Colonic mucosa (tissue), 4 donors: ENCODE data around the gene PGBD5. TPM values are rescaled to one million over a fixed set of nuclear protein-coding genes. Genes with fewer than 3 reads are reported as not detected.

Experiments used
- DNase-seq: peaks from one replicate; pipeline ENCODE4 v3.0.0-alpha.2; 2020
- H3K27ac ChIP-seq: fragments of 200-600 bp; one replicate; pipeline ENCODE4 v1.8.0; 2021
- H3K27me3 ChIP-seq: fragments of 200-600 bp; one replicate; pipeline ENCODE4 v1.8.0; 2021
- H3K36me3 ChIP-seq: fragments of 200-600 bp; one replicate; pipeline ENCODE4 v1.8.0; 2021
- H3K4me1 ChIP-seq: fragments of 200-600 bp; one replicate; pipeline ENCODE4 v1.8.0; 2021; ENCODE audit warnings: mild to moderate bottlenecking
- H3K4me3 ChIP-seq: fragments of 200-600 bp; one replicate; pipeline ENCODE4 v1.8.0; 2021
- H3K9ac ChIP-seq, 2 donors: one replicate each; pipeline ENCODE4 v1.7.0; 2013; ENCODE audit warnings: control low read depth in 2 of 2, low read depth in 2 of 2, low read length in 2 of 2
- H3K9me3 ChIP-seq: fragments of 200-600 bp; one replicate; pipeline ENCODE4 v1.8.0; 2021
- CTCF ChIP-seq: fragments of 200-600 bp; IDR thresholded peaks from one replicate; pipeline ENCODE4 v1.8.0; 2022; ENCODE audit warnings: antibody characterized with exemption, mild to moderate bottlenecking
- intact Hi-C: fragments of 100-400 bp; cut with DNase I; formaldehyde crosslinking; loops from one replicate; pipeline ENCODE4 v1.14.1; 2022
- total RNA-seq, 2 donors: library from RNA; stranded (reverse); fragmentation: NEBNext Ultra II Directional in 1 of 2; extraction: Animal tissue kit (Norgen Biotek cat#: 25700) in 1 of 2; gene quantifications; one replicate each; pipeline ENCODE4 v1.2.1, GENCODE V29; 2021
- donor health status: healthy.
- donor health status: DM: no; HTN: no; CAD: no.
- donor health status: DM: no; HTN: no; CAD: no.

Gene PGBD5
- total RNA-seq, 2 donors from 2014 or later: 6.4 to 14.8 TPM

GRCh38 chr1:230370109-230370508, 56.0 kb downstream of the PGBD5 start:
- Histone ChIP-seq H3K36me3 (no peaks in the 10 kb centered on the region), H3K9ac (no peak overlapping the region), H3K4me3 (no peak overlapping the region), H3K9me3 (no peaks in the 10 kb centered on the region), H3K4me1 (no peaks in the 10 kb centered on the region), H3K27me3 (no peaks in the 10 kb centered on the region), H3K27ac (no peak overlapping the region)
- no peak for TF ChIP-seq CTCF
- intact Hi-C loops: no loop called here
- DNase-seq: no peak

- DNase-seq: no peak
- no peak for TF ChIP-seq CTCF
- Histone ChIP-seq H3K36me3 (no peaks in the 10 kb centered on the region), H3K4me3 (no peak overlapping the region), H3K9ac (no peak overlapping the region), H3K4me1 (no peaks in the 10 kb centered on the region), H3K27me3 (no peaks in the 10 kb centered on the region), H3K9me3 (no peaks in the 10 kb centered on the region), H3K27ac (no peak overlapping the region)
- intact Hi-C loops: no loop called here
Measured at GRCh38 chr1:230368871-230369270, 57.3 kb downstream of the PGBD5 start.

GRCh38 chr1:230368363-230368762, 57.8 kb downstream of the PGBD5 start:
- no peaks in the 10 kb centered on the region for H3K9me3 ChIP-seq
- H3K27me3 ChIP-seq: no peaks in the 10 kb centered on the region
- intact Hi-C loops: no loop called here
- no peak overlapping the region for H3K27ac ChIP-seq
- DNase-seq: no peak
- no peak overlapping the region for H3K9ac ChIP-seq
- TF ChIP-seq CTCF: no peak
- no peak overlapping the region for H3K4me3 ChIP-seq
- H3K36me3 ChIP-seq: no peaks in the 10 kb centered on the region
- no peaks in the 10 kb centered on the region for H3K4me1 ChIP-seq

GRCh38 chr1:230366504-230366915, 59.6 kb downstream of the PGBD5 start:
- intact Hi-C loops: no loop called here
- DNase-seq: no peak
- no peak overlapping the region for H3K4me3 ChIP-seq
- no peaks in the 10 kb centered on the region for H3K4me1 ChIP-seq
- no peak overlapping the region for H3K9ac ChIP-seq
- TF ChIP-seq CTCF: no peak
- no peaks in the 10 kb centered on the region for H3K36me3 ChIP-seq
- H3K27ac ChIP-seq: no peak overlapping the region
- no peaks in the 10 kb centered on the region for H3K27me3 ChIP-seq
- no peaks in the 10 kb centered on the region for H3K9me3 ChIP-seq

- Histone ChIP-seq H3K4me1 (no peaks in the 10 kb centered on the region), H3K9me3 (no peaks in the 10 kb centered on the region), H3K36me3 (no peaks in the 10 kb centered on the region), H3K9ac (no peak overlapping the region), H3K27ac (no peak overlapping the region), H3K27me3 (no peaks in the 10 kb centered on the region), H3K4me3 (no peak overlapping the region)
- intact Hi-C loops: no loop called here
- no peak for DNase-seq
- no peak for TF ChIP-seq CTCF
Measured at GRCh38 chr1:230365723-230366307, 60.3 kb downstream of the PGBD5 start.
